HG03060 (cell line): ENCODE results near the gene KCTD4.
"Not testable (repeated sequence)": the region's sequence is repeated elsewhere in the genome, so short reads cannot be mapped to it uniquely, and the experiment has no call there.

Source experiments
- ATAC-seq: cut with Tn5 transposase; IDR thresholded peaks from one replicate; pipeline ENCODE4 v1.9.1; 2021; ENCODE audit warnings: low read depth, moderate number of reproducible peaks; ENCODE audit not compliant: unreplicated experiment

KCTD4 gene

GRCh38 chr13:45216193-45216592, 15.3 kb upstream of the KCTD4 start:
- no peak for ATAC-seq

- no peak for ATAC-seq
Measured at GRCh38 chr13:45215392-45216077, 14.7 kb upstream of the KCTD4 start.

- no peak for ATAC-seq
Measured at GRCh38 chr13:45209229-45209628, 8.4 kb upstream of the KCTD4 start.

- ATAC-seq = no peak
Measured at GRCh38 chr13:45208132-45208531, 7.3 kb upstream of the KCTD4 start.

- no peak for ATAC-seq
Measured at GRCh38 chr13:45207319-45207718, 6.5 kb upstream of the KCTD4 start.

GRCh38 chr13:45206340-45206739, 5.5 kb upstream of the KCTD4 start:
- no peak for ATAC-seq

GRCh38 chr13:45205124-45205523, 4.3 kb upstream of the KCTD4 start:
- ATAC-seq = no peak

GRCh38 chr13:45199711-45200110, 1.1 kb downstream of the KCTD4 start:
- no peak for ATAC-seq

- no peak for ATAC-seq
Measured at GRCh38 chr13:45198924-45199323, 1.9 kb downstream of the KCTD4 start.

GRCh38 chr13:45198041-45198440, 2.8 kb downstream of the KCTD4 start:
- ATAC-seq = no peak

- ATAC-seq = no peak
Measured at GRCh38 chr13:45196622-45197021, 4.2 kb downstream of the KCTD4 start.

GRCh38 chr13:45196096-45196495, 4.7 kb downstream of the KCTD4 start:
- ATAC-seq = no peak

GRCh38 chr13:45195421-45195820, 5.4 kb downstream of the KCTD4 start:
- ATAC-seq = no peak

GRCh38 chr13:45194081-45194939, 6.5 kb downstream of the KCTD4 start:
- no peak for ATAC-seq

GRCh38 chr13:45191874-45192273, 9.0 kb downstream of the KCTD4 start:
- no peak for ATAC-seq

- not testable (repeated sequence) for ATAC-seq
Measured at GRCh38 chr13:45189511-45189910, 11.3 kb downstream of the KCTD4 start.

- not testable (repeated sequence) for ATAC-seq
Measured at GRCh38 chr13:45189077-45189476, 11.8 kb downstream of the KCTD4 start.

GRCh38 chr13:45185286-45185685, 15.6 kb downstream of the KCTD4 start:
- no peak for ATAC-seq

GRCh38 chr13:45184693-45185092, 16.2 kb downstream of the KCTD4 start:
- no peak for ATAC-seq

GRCh38 chr13:45180713-45181601, 19.9 kb downstream of the KCTD4 start:
- ATAC-seq = no peak

GRCh38 chr13:45180303-45180702, 20.5 kb downstream of the KCTD4 start:
- ATAC-seq = no peak
